ENCODE results near the gene SLC2A1. TPM values are rescaled to one million over a fixed set of nuclear protein-coding genes. Genes with fewer than 3 reads are reported as not detected.

The SLC2A1 gene
- total RNA-seq, 3 donors from 2014 or later, result 29.5 to 78.9 (median 42.1) TPM

GRCh38 chr1:42889264-42889663, 69.4 kb downstream of the SLC2A1 start:
- no peak overlapping the region for H3K4me3 ChIP-seq
- no peak for DNase-seq (ENCODE audit: low spot score in 2 of 2)
- TF ChIP-seq, protein P1, sequence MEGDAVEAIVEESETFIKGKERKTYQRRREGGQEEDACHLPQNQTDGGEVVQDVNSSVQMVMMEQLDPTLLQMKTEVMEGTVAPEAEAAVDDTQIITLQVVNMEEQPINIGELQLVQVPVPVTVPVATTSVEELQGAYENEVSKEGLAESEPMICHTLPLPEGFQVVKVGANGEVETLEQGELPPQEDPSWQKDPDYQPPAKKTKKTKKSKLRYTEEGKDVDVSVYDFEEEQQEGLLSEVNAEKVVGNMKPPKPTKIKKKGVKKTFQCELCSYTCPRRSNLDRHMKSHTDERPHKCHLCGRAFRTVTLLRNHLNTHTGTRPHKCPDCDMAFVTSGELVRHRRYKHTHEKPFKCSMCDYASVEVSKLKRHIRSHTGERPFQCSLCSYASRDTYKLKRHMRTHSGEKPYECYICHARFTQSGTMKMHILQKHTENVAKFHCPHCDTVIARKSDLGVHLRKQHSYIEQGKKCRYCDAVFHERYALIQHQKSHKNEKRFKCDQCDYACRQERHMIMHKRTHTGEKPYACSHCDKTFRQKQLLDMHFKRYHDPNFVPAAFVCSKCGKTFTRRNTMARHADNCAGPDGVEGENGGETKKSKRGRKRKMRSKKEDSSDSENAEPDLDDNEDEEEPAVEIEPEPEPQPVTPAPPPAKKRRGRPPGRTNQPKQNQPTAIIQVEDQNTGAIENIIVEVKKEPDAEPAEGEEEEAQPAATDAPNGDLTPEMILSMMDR (IDR thresholded peaks at IDR 0.05), result no peak
- TF ChIP-seq POLR2AphosphoS5 (IDR thresholded peaks at IDR 0.05) (no peak), POLR2A (IDR thresholded peaks at IDR 0.05) (no peak)
- H3K27me3 ChIP-seq, result no peaks in the 10 kb centered on the region
- H3K36me3 ChIP-seq, result no peaks in the 10 kb centered on the region
- no peaks in the 10 kb centered on the region for H3K9me3 ChIP-seq
- H3K4me1 ChIP-seq, result no peaks in the 10 kb centered on the region
- H3K27ac ChIP-seq, result no peak overlapping the region
- intact Hi-C loops (cut with DNase I; ENCODE audit: low total_unique reads), result no loop called here

- Histone ChIP-seq H3K27ac (no peak overlapping the region), H3K4me1 (no peaks in the 10 kb centered on the region), H3K27me3 (no peaks in the 10 kb centered on the region), H3K36me3 (no peaks in the 10 kb centered on the region), H3K9me3 (no peaks in the 10 kb centered on the region), H3K4me3 (no peak overlapping the region)
- DNase-seq (ENCODE audit: low spot score in 2 of 2), result no peak
- intact Hi-C loops (cut with DNase I; ENCODE audit: low total_unique reads), result no loop called here
- TF ChIP-seq POLR2AphosphoS5 (IDR thresholded peaks at IDR 0.05) (no peak), POLR2A (IDR thresholded peaks at IDR 0.05) (no peak)
- TF ChIP-seq, protein P1 (IDR thresholded peaks at IDR 0.05), result no peak
Measured at GRCh38 chr1:42888013-42888633, 70.5 kb downstream of the SLC2A1 start.

DNA sequence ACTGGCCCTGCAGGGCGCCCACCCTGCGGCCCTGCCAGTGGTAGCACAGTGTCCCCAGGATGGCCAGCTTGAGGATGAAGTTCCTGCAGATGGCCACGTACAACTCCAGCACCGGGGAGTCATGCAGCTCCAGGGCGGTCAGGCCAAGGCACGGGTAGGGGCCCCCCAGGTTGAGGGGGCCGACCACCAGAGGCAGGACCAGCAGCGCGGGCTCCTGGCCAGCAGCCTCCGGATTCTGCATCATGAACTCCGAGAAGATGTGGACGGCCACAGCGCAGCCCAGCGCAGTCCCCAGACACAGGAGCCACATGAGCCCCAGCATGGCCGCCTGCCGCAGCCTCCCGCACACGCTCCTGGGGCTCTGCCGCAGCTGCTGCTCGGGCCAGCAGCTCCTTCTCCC, 71.3 kb downstream of the SLC2A1 start:
- DNase-seq (ENCODE audit: low spot score in 2 of 2), result no peak
- no peak for TF ChIP-seq POLR2AphosphoS5 (IDR thresholded peaks at IDR 0.05)
- TF ChIP-seq, protein P1 (IDR thresholded peaks at IDR 0.05), result no peak
- no peak for TF ChIP-seq POLR2A (IDR thresholded peaks at IDR 0.05)
- Histone ChIP-seq H3K27ac (no peak overlapping the region), H3K27me3 (no peaks in the 10 kb centered on the region), H3K4me3 (no peak overlapping the region), H3K9me3 (no peaks in the 10 kb centered on the region), H3K4me1 (no peaks in the 10 kb centered on the region), H3K36me3 (no peaks in the 10 kb centered on the region)
- intact Hi-C loops (cut with DNase I; ENCODE audit: low total_unique reads), result no loop called here

- H3K9me3 ChIP-seq, result no peaks in the 10 kb centered on the region
- DNase-seq (ENCODE audit: low spot score in 2 of 2), result no peak
Measured at GRCh38 chr1:42886800-42887199, 71.9 kb downstream of the SLC2A1 start.

DNA sequence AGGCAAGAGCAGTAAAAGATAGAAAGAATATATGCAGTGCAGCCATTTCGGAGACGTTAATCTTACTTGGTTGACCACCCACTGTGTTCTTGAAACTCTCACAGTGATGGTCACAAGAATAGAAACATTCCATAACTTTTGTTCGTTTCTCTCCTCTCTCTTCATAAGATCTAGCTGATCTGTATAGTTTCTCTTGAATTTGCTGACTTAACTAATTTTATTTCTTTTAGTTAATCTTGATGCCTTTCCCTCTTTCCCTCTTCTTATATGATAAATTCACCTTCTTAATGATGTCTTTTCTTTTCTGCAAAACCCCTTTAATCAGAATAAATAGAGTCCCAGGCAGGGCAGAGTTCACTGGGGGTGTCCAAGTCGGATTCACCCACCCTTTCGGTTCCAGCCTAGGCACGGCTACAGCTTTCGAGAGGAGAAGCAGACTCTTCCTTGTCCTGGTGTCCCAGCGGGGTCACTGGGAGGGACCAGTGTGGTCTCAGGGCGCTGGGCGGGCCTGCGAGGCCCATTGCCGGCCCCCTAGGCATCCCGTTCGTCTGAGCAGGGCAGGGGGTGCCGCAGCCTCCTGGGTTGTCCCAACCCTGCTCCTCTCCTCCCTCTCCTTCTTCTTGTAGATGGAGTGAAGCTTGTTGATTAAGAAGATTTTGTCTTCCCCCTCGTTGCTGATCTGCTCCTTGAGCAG, 72.5 kb downstream of the SLC2A1 start:
- no peak for TF ChIP-seq POLR2A (IDR thresholded peaks at IDR 0.05)
- no peak for TF ChIP-seq POLR2AphosphoS5 (IDR thresholded peaks at IDR 0.05)
- TF ChIP-seq, protein P1 (IDR thresholded peaks at IDR 0.05), result no peak
- no peaks in the 10 kb centered on the region for H3K36me3 ChIP-seq
- no peaks in the 10 kb centered on the region for H3K27me3 ChIP-seq
- no peaks in the 10 kb centered on the region for H3K9me3 ChIP-seq
- H3K27ac ChIP-seq, result no peak overlapping the region
- no peak overlapping the region for H3K4me3 ChIP-seq
- H3K4me1 ChIP-seq, result no peaks in the 10 kb centered on the region
- intact Hi-C loops (cut with DNase I; ENCODE audit: low total_unique reads), result no loop called here
- DNase-seq (ENCODE audit: low spot score in 2 of 2), result no peak

More at GRCh38 chr1:42886800-42887199, 71.9 kb downstream of the SLC2A1 start:
- intact Hi-C loops (cut with DNase I; ENCODE audit: low total_unique reads), result no loop called here
- Histone ChIP-seq H3K4me3 (no peak overlapping the region), H3K27me3 (no peaks in the 10 kb centered on the region), H3K36me3 (no peaks in the 10 kb centered on the region), H3K4me1 (no peaks in the 10 kb centered on the region), H3K27ac (no peak overlapping the region)
- TF ChIP-seq, protein P1 (IDR thresholded peaks at IDR 0.05), result no peak
- TF ChIP-seq POLR2A (IDR thresholded peaks at IDR 0.05), result no peak
- TF ChIP-seq POLR2AphosphoS5 (IDR thresholded peaks at IDR 0.05), result no peak
